ENCODE measurements around the gene GPR17. TPM values are rescaled to one million over a fixed set of nuclear protein-coding genes. Genes with fewer than 3 reads are reported as not detected.
A peak's percentile ranks its signal among the peaks of the same experiment; 100 is the strongest.

The GPR17 gene
- total and polyA plus RNA-seq, 9 of the 15 experiments (the other 6 are each of a cell fraction or from before 2014, with no cell fraction given) = not detected

DNA sequence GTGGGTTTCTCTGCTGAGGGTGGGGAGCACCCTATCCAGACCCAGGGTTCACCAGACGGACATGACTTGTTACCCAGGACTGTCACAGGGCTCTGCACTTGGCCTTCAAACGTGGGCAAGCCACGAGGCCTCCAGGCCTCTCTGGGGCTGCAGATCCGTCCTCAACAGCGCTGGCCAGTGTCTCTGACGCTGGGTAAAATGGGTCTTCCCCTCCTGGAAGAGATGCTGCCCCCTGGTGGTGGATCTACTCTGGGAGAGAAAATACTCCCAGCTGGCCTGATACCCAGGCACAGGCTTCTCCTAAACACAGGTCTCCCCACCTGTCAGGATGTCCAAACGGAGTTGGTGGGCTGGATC, 3.7 kb downstream of the GPR17 start (continued):
- TF ChIP-seq, protein P1, sequence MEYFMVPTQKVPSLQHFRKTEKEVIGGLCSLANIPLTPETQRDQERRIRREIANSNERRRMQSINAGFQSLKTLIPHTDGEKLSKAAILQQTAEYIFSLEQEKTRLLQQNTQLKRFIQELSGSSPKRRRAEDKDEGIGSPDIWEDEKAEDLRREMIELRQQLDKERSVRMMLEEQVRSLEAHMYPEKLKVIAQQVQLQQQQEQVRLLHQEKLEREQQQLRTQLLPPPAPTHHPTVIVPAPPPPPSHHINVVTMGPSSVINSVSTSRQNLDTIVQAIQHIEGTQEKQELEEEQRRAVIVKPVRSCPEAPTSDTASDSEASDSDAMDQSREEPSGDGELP (CRISPR knock-in tag; IDR thresholded peaks at IDR 0.05; ENCODE audit: borderline replicate concordance) = peak; percentile 68
- TF ChIP-seq, protein P2, sequence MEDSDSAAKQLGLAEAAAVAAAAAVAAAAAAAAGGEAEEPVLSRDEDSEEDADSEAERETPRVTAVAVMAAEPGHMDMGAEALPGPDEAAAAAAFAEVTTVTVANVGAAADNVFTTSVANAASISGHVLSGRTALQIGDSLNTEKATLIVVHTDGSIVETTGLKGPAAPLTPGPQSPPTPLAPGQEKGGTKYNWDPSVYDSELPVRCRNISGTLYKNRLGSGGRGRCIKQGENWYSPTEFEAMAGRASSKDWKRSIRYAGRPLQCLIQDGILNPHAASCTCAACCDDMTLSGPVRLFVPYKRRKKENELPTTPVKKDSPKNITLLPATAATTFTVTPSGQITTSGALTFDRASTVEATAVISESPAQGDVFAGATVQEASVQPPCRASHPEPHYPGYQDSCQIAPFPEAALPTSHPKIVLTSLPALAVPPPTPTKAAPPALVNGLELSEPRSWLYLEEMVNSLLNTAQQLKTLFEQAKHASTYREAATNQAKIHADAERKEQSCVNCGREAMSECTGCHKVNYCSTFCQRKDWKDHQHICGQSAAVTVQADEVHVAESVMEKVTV (CRISPR knock-in tag; IDR thresholded peaks at IDR 0.05) = peak; percentile 63
- TF ChIP-seq SETDB1 (IDR thresholded peaks at IDR 0.05; ENCODE audit: low read length) = no peak
- TF ChIP-seq SNRNP70 (optimal IDR thresholded peaks at IDR 0.05; ENCODE audit: low read depth, low read length) = no peak
- TF ChIP-seq, protein P3, sequence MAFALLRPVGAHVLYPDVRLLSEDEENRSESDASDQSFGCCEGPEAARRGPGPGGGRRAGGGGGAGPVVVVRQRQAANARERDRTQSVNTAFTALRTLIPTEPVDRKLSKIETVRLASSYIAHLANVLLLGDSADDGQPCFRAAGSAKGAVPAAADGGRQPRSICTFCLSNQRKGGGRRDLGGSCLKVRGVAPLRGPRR (CRISPR knock-in tag; IDR thresholded peaks at IDR 0.05) = no peak
- TF ChIP-seq, protein P4, sequence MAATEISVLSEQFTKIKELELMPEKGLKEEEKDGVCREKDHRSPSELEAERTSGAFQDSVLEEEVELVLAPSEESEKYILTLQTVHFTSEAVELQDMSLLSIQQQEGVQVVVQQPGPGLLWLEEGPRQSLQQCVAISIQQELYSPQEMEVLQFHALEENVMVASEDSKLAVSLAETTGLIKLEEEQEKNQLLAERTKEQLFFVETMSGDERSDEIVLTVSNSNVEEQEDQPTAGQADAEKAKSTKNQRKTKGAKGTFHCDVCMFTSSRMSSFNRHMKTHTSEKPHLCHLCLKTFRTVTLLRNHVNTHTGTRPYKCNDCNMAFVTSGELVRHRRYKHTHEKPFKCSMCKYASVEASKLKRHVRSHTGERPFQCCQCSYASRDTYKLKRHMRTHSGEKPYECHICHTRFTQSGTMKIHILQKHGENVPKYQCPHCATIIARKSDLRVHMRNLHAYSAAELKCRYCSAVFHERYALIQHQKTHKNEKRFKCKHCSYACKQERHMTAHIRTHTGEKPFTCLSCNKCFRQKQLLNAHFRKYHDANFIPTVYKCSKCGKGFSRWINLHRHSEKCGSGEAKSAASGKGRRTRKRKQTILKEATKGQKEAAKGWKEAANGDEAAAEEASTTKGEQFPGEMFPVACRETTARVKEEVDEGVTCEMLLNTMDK (IDR thresholded peaks at IDR 0.05; ENCODE audit: borderline replicate concordance, insufficient read depth, low read depth, low read length, poor library complexity, severe bottlenecking) = peak; percentile 37
- no peak for TF ChIP-seq HMG20B (CRISPR knock-in tag; IDR thresholded peaks at IDR 0.05)
- 0 out of 2 replicates have a peak, but pooled peaks have one; percentile 47 for TF ChIP-seq ZBTB7A (IDR thresholded peaks at IDR 0.05; ENCODE audit: borderline replicate concordance, control insufficient read depth, low read depth, low read length)
- TF ChIP-seq, protein P5, sequence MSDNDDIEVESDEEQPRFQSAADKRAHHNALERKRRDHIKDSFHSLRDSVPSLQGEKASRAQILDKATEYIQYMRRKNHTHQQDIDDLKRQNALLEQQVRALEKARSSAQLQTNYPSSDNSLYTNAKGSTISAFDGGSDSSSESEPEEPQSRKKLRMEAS (CRISPR knock-in tag; IDR thresholded peaks at IDR 0.05) = peak; percentile 26; the same call in 1 of the 2 replicates
- no peak for TF ChIP-seq SIN3A (IDR thresholded peaks at IDR 0.05; ENCODE audit: borderline replicate concordance in 2 of 2, control insufficient read depth in 1 of 2, low read depth in 2 of 2, low read length in 2 of 2)
- TF ChIP-seq ZFP30 (CRISPR knock-in tag; IDR thresholded peaks at IDR 0.05; ENCODE audit: borderline replicate concordance) = no peak
- peak; percentile 87 for TF ChIP-seq L3MBTL2 (IDR thresholded peaks at IDR 0.05)
- peak; percentile 49; the same call in 1 of the 2 replicates for TF ChIP-seq STAG1 (CRISPR knock-in tag; IDR thresholded peaks at IDR 0.05; ENCODE audit: borderline replicate concordance)
- no peak for TF ChIP-seq ZNF699 (CRISPR knock-in tag; IDR thresholded peaks at IDR 0.05; ENCODE audit: insufficient replicate concordance)
- no peak for TF ChIP-seq SMARCB1 (IDR thresholded peaks at IDR 0.05; ENCODE audit: insufficient read length, low read depth)
- TF ChIP-seq, protein P6, sequence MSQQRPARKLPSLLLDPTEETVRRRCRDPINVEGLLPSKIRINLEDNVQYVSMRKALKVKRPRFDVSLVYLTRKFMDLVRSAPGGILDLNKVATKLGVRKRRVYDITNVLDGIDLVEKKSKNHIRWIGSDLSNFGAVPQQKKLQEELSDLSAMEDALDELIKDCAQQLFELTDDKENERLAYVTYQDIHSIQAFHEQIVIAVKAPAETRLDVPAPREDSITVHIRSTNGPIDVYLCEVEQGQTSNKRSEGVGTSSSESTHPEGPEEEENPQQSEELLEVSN (IDR thresholded peaks at IDR 0.05; ENCODE audit: borderline replicate concordance in 1 of 2, extremely low read depth in 1 of 2, insufficient read depth in 1 of 2, insufficient read length in 1 of 2, low read depth in 1 of 2, low read length in 1 of 2, poor library complexity in 1 of 2, severe bottlenecking in 1 of 2) = peak; percentile 33 to 46

All from K562 (cell line).